ENCODE measurements around the gene RMI1.

GRCh38 chr9:83956436-83957247, 24.0 kb upstream of the RMI1 start:
- no peak for TF ChIP-seq CTCF (IDR thresholded peaks at IDR 0.05)
- peak in 2 of 3 donors; percentile 71 to 80 for TF ChIP-seq POLR2AphosphoS5 (IDR thresholded peaks at IDR 0.05)
- TF ChIP-seq EP300 (IDR thresholded peaks at IDR 0.05): no peak

Measured in stomach (tissue), 4 donors.